GM10248 (cell line): ENCODE measurements around the gene KLHL33.

Experiments
- CTCF ChIA-PET: fragments of 300-600 bp; sonication (Branson Sonifier 250); formaldehyde crosslinking; extraction: SDS; loops from one replicate; lab custom pipeline; 2021; ENCODE audit warnings: antibody characterized with exemption; lab: Yijun Ruan, JAX
- POLR2A ChIA-PET: fragments of 350-650 bp; sonication (Branson Sonifier 250); formaldehyde crosslinking; extraction: SDS; loops from one replicate; lab custom pipeline; 2020; ENCODE audit warnings: antibody characterized with exemption; lab: Yijun Ruan, JAX
- DNase-seq: peaks from one replicate; pipeline ENCODE4 v3.0.0; 2012; ENCODE audit errors: extremely low spot score
- TF ChIP-seq, protein P1 (sequence below): IDR thresholded peaks from 2 replicates; pipeline ENCODE4 v1.5.1; 2012; ENCODE audit warnings: mild to moderate bottlenecking, low read depth; ENCODE audit errors: extremely low read depth, missing control alignments, control extremely low read depth

The KLHL33 gene

DNA sequence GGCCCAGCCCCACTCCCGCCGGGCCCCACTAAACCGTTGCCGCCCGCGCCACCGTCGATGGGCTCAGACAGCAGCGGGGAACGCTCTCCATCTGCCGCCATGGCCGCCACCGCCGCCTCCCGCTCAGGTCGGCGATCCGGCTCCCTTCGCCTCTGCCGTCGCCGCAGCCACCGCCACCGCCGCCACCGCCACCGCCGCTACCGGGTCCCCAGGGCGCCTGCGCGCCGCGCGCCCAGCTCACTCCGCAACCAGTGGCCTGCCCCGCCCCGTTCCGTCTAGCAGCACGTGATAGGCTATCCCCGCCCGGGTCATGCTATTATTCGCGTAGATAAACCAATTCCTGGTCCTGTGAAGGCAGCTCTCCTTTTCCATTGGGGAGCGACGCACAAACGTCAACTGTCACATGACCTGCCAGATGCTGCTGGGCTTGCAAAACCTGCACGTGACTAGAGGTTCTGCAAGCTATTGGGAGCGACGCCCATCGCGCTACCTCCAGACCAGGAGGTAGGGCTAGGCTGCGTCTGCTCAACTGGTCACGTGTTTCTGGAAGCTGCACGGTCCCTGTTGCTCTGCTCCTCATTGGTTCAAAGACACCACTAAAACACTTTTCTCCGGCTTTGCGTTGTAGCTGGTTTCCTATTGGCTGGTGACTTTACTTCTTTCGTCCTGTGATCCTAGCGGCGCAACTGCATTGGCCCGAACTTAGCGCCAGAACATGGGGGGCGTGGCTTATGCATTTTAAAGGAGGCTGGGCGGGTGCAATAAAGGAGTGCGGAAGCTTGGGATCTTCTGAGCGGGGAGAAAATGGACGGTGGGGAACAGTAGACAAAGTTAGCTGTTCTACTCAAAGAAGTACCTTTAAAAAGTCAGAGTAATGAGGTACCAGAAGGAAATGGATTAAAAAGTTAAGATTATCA, 25.5 kb upstream of the KLHL33 start, which contains the start of gene PIP4P1:
Gene PIP4P1 (minus strand): TSS at position 210 of the 917 bp plus-strand sequence. CDS start 109 bp downstream, at position 101.
- ChIA-PET POLR2A (interaction anchor here (0.6 to 2.5 kb wide), 15 partner anchors 8 to 804 kb away, joined by 3 to 27 read pairs (median 4); partner anchors contain the start of genes PARP2, PNP and TEP1), CTCF (interaction anchor here (1.1 to 4.3 kb wide), 8 partner anchors 9 to 149 kb away, joined by 3 to 27 read pairs (median 3); partner anchors contain the start of gene TEP1)
- TF ChIP-seq, protein P1, sequence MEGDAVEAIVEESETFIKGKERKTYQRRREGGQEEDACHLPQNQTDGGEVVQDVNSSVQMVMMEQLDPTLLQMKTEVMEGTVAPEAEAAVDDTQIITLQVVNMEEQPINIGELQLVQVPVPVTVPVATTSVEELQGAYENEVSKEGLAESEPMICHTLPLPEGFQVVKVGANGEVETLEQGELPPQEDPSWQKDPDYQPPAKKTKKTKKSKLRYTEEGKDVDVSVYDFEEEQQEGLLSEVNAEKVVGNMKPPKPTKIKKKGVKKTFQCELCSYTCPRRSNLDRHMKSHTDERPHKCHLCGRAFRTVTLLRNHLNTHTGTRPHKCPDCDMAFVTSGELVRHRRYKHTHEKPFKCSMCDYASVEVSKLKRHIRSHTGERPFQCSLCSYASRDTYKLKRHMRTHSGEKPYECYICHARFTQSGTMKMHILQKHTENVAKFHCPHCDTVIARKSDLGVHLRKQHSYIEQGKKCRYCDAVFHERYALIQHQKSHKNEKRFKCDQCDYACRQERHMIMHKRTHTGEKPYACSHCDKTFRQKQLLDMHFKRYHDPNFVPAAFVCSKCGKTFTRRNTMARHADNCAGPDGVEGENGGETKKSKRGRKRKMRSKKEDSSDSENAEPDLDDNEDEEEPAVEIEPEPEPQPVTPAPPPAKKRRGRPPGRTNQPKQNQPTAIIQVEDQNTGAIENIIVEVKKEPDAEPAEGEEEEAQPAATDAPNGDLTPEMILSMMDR = no peak
- DNase-seq = peak; percentile 92

DNA sequence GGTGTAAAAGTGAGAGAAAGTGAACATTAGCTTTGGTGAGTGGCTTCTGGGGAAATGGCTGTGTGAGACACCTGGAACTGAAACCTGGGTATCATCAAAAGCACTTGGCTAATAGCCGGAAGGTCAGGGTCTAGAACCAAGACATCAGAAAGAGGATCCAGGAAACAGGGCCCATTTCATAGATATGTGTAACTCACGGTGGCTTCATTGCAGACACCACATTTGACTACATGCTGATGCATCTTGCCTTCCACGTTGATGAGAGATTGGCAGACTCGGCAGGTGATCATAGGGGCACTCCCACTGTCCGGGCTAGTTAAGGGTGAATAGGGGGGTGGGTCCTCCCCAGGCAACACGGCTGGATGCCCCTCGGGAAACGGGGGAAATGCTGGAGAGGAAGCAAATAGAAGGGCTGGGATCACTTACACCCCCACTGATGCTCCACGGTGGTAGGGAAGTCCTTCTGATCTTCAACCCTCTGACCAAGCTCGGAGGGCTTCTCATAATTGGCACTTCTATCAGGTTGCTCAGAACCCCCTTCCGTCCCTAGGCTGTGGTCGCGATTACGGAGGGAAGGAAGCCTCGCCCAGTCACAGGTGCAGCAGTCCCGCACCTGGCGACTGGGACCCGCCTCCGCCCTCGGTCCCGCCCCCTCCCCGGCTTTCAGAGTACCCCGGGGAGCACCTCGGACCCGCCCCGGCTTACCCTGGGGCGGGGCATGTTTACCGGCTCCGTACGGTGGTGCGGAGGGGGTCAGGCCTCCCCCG, 24.7 kb upstream of the KLHL33 start:
- DNase-seq = no peak
- ChIA-PET POLR2A (interaction anchor here (1.1 to 2.5 kb wide), 5 partner anchors 9 to 118 kb away, joined by 5 to 27 read pairs (median 17); partner anchors contain the start of genes PARP2 and PNP), CTCF (interaction anchor here (1.0 to 4.3 kb wide), 7 partner anchors 27 to 150 kb away, joined by 3 to 27 read pairs (median 3); partner anchors contain the start of gene TEP1)
- TF ChIP-seq, protein P1 = no peak

DNA sequence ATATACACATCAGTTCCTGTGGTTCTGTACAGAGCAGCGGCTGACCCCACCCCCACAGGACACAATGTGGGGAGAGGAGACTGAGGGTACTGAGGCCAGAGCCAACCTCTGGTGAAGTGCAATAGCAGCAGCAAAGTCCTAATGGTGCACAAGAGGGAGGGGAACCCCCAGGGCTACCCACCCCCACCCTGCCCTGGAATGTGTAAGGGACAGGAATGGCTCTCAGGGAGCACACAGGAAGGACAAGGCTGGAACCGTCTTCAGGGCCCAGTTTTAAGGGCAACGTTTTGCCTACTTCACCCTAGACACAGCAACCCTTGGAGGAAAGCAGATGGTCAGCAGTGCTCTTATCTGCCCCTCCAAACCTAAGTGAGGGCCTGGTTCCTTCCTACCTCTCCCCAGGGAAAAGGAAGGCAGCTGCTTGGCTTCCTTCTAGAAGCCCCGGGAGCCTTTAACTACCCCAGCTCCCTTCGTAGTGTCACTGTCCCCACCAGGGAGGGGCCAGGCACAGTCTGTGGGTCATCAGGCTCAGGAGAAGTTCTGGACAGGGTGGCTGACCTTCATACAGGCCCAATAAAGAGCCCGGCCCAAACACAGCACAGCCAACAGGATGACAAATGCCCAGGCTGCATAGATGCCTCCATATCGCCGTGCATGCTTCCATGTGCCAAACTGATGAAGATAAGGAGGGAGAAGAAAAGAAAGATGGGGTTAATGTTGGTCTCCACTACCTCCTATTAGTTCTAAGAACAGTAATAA, 22.2 kb upstream of the KLHL33 start:
- DNase-seq = no peak
- TF ChIP-seq, protein P1 = no peak
- CTCF ChIA-PET = interaction anchor here (1.9 kb wide), 1 partner anchor 42 kb away, joined by 5 read pairs; no protein-coding TSS in a partner anchor
- POLR2A ChIA-PET = no interaction called here

DNA sequence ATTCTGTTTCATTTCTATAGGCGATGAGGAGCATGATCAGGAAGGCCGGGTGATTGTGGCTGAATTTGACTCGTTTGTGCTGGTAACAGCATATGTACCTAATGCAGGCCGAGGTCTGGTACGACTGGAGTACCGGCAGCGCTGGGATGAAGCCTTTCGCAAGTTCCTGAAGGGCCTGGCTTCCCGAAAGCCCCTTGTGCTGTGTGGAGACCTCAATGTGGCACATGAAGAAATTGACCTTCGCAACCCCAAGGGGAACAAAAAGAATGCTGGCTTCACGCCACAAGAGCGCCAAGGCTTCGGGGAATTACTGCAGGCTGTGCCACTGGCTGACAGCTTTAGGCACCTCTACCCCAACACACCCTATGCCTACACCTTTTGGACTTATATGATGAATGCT, 21.0 kb upstream of the KLHL33 start:
- POLR2A ChIA-PET = no interaction called here
- DNase-seq = no peak
- CTCF ChIA-PET = interaction anchor here (1.1 to 5.4 kb wide), 3 partner anchors 24 to 129 kb away, joined by 3 to 39 read pairs (median 4); no protein-coding TSS in a partner anchor
- TF ChIP-seq, protein P1 = no peak

DNA sequence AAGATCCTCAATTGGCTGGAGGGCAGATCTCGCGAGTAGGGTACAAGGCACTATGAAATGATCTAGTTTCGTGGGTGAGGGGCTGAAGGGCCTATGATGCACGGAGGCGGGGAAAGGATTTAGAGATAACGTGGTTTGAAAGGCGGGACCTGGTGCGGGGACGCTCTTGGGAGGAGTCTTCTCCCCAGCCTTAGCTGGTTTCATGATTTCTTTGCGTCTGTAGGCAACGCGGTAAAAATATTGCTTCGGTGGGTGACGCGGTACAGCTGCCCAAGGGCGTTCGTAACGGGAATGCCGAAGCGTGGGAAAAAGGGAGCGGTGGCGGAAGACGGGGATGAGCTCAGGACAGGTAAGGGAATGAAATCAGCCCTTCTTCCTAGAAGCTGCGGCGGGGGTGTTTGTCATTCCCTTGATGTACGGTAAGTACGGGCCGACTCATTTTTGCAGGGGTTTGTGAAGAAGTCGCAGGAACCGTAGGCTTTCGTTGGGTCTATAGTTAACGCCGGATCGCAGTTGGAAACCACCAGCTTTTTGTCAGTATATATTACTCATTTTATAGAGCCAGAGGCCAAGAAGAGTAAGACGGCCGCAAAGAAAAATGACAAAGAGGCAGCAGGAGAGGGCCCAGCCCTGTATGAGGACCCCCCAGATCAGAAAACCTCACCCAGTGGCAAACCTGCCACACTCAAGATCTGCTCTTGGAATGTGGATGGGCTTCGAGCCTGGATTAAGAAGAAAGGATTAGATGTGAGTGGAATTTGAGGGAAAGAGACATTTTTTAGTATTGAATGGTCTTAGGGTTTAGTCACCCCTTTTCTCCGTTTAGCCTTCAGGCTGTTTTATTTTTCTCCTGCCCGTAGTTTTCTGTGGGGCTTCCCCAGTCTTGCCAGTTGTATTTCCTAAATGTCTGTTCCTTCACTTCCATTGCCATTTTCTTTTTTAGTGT, 19.7 kb upstream of the KLHL33 start:
- CTCF ChIA-PET = interaction anchor here (0.8 to 5.4 kb wide), 8 partner anchors 8 to 154 kb away, joined by 3 to 39 read pairs (median 4); no protein-coding TSS in a partner anchor
- DNase-seq = peak; percentile 50

More for the DNA sequence above, 19.7 kb upstream of the KLHL33 start:
- POLR2A ChIA-PET = interaction anchor here (0.7 to 2.0 kb wide), 5 partner anchors 12 to 113 kb away, joined by 4 to 13 read pairs (median 5); partner anchors contain the start of genes PARP2, PNP and TEP1
- TF ChIP-seq, protein P1 = no peak
